Mucosa of rectum (tissue), 2 donors: ENCODE measurements around the gene NME9.

Experiments used
- H3K27ac ChIP-seq, 2 donors: one replicate each; pipeline ENCODE4 v1.7.0; 2013; ENCODE audit warnings: inconsistent platforms in 2 of 2, low read depth in 2 of 2, low read length in 2 of 2
- H3K27me3 ChIP-seq, 2 donors: one replicate each; pipeline ENCODE4 v1.7.0; 2013; ENCODE audit warnings: low read length in 2 of 2; ENCODE audit not compliant: control insufficient read depth in 2 of 2, insufficient read depth in 2 of 2
- H3K36me3 ChIP-seq, 2 donors: one replicate each; pipeline ENCODE4 v1.7.0; 2013; ENCODE audit warnings: low read length in 2 of 2; ENCODE audit not compliant: control insufficient read depth in 2 of 2, insufficient read depth in 2 of 2
- H3K4me1 ChIP-seq, 2 donors: one replicate each; pipeline ENCODE4 v1.7.0; 2013; ENCODE audit warnings: low read length in 2 of 2, mild to moderate bottlenecking in 1 of 2; ENCODE audit not compliant: control insufficient read depth in 2 of 2, insufficient read depth in 2 of 2
- H3K4me3 ChIP-seq, 2 donors: one replicate each; pipeline ENCODE4 v1.7.0; 2013; ENCODE audit warnings: low read length in 2 of 2
- H3K9ac ChIP-seq, 2 donors: one replicate each; pipeline ENCODE4 v1.7.0; 2013; ENCODE audit warnings: low read length in 2 of 2, low read depth in 1 of 2, mild to moderate bottlenecking in 1 of 2
- H3K9me3 ChIP-seq, 2 donors: one replicate each; pipeline ENCODE4 v1.7.0; 2013; ENCODE audit warnings: low read length in 2 of 2; ENCODE audit not compliant: control insufficient read depth in 2 of 2
- donor health status: healthy.
- donor health status: Normal muscosa, but diverticular disease.

NME9 gene

GRCh38 chr3:138351151-138351550 is 21.5 kb upstream of the NME9 start:
- Histone ChIP-seq H3K27ac (no peak overlapping the region), H3K4me1 (peaks cover 0 to 3% of the 10 kb centered on the region in 2 donors), H3K9me3 (no peaks in the 10 kb centered on the region), H3K36me3 (no peaks in the 10 kb centered on the region), H3K4me3 (no peak overlapping the region), H3K9ac (no peak overlapping the region), H3K27me3 (peaks cover 5 to 8% of the 10 kb centered on the region in 2 donors)

GRCh38 chr3:138349926-138350665 is 20.4 kb upstream of the NME9 start:
- peaks cover 9 to 13% of the 10 kb centered on the region in 2 donors for H3K27me3 ChIP-seq
- no peak overlapping the region for H3K9ac ChIP-seq
- H3K36me3 ChIP-seq = no peaks in the 10 kb centered on the region
- H3K4me1 ChIP-seq = peaks cover 0 to 3% of the 10 kb centered on the region in 2 donors
- H3K27ac ChIP-seq = no peak overlapping the region
- H3K9me3 ChIP-seq = no peaks in the 10 kb centered on the region
- H3K4me3 ChIP-seq = peak overlapping the region in 1 of 2 donors; percentile 22

- peak overlapping the region; percentile 38 to 63 for H3K27ac ChIP-seq
- H3K4me3 ChIP-seq = peak overlapping the region; percentile 75 to 77
- peaks cover 9 to 13% of the 10 kb centered on the region in 2 donors for H3K27me3 ChIP-seq
- peaks cover 0 to 3% of the 10 kb centered on the region in 2 donors for H3K4me1 ChIP-seq
- peak overlapping the region in 1 of 2 donors; percentile 51 for H3K9ac ChIP-seq
- no peaks in the 10 kb centered on the region for H3K9me3 ChIP-seq
- H3K36me3 ChIP-seq = no peaks in the 10 kb centered on the region
Measured at GRCh38 chr3:138348754-138349739, 19.4 kb upstream of the NME9 start.

- H3K4me1 ChIP-seq = peaks cover 0 to 3% of the 10 kb centered on the region in 2 donors
- peak within 1 kb of the TSS; percentile 47 to 63 for H3K27ac ChIP-seq
- H3K9me3 ChIP-seq = no peaks in the 10 kb centered on the region
- H3K4me3 ChIP-seq = peak within 1 kb of the TSS; percentile 75 to 77
- H3K9ac ChIP-seq = peak within 1 kb of the TSS; percentile 51 to 60
- no peaks in the 10 kb centered on the region for H3K36me3 ChIP-seq
- peaks cover 9 to 13% of the 10 kb centered on the region in 2 donors for H3K27me3 ChIP-seq
Measured at GRCh38 chr3:138347960-138348753, 18.5 kb upstream of the NME9 start, which contains the start of gene MRAS. Gene MRAS (plus strand): TSS chr3:138348579. CDS start chr3:138372884, 24,305 bp downstream.

- Histone ChIP-seq H3K9me3 (no peaks in the 10 kb centered on the region), H3K36me3 (no peaks in the 10 kb centered on the region), H3K27ac (no peak overlapping the region), H3K4me3 (no peak overlapping the region), H3K4me1 (peaks cover 0 to 3% of the 10 kb centered on the region in 2 donors), H3K27me3 (peaks cover 9 to 13% of the 10 kb centered on the region in 2 donors), H3K9ac (no peak overlapping the region)
Measured at GRCh38 chr3:138344754-138345153, 15.1 kb upstream of the NME9 start.

GRCh38 chr3:138340511-138340910 is 10.9 kb upstream of the NME9 start:
- H3K9ac ChIP-seq = no peak overlapping the region
- peaks cover 2% of the 10 kb centered on the region in 2 donors for H3K27me3 ChIP-seq
- no peak overlapping the region for H3K27ac ChIP-seq

GRCh38 chr3:138338811-138339210 is 9.2 kb upstream of the NME9 start:
- Histone ChIP-seq H3K9me3 (no peaks in the 10 kb centered on the region), H3K4me1 (no peaks in the 10 kb centered on the region), H3K27me3 (peaks cover 0 to 3% of the 10 kb centered on the region in 2 donors), H3K27ac (no peak overlapping the region), H3K4me3 (no peak overlapping the region), H3K9ac (no peak overlapping the region), H3K36me3 (no peaks in the 10 kb centered on the region)

More at GRCh38 chr3:138340511-138340910, 10.9 kb upstream of the NME9 start:
- H3K36me3 ChIP-seq = no peaks in the 10 kb centered on the region
- no peaks in the 10 kb centered on the region for H3K4me1 ChIP-seq
- H3K9me3 ChIP-seq = no peaks in the 10 kb centered on the region
- no peak overlapping the region for H3K4me3 ChIP-seq

- H3K4me1 ChIP-seq = no peaks in the 10 kb centered on the region
- H3K36me3 ChIP-seq = no peaks in the 10 kb centered on the region
- H3K9me3 ChIP-seq = no peaks in the 10 kb centered on the region
- H3K27ac ChIP-seq = no peak overlapping the region
- H3K4me3 ChIP-seq = no peak overlapping the region
- H3K27me3 ChIP-seq = peaks cover 0 to 3% of the 10 kb centered on the region in 2 donors
- no peak overlapping the region for H3K9ac ChIP-seq
Measured at GRCh38 chr3:138338244-138338643, 8.6 kb upstream of the NME9 start.

- Histone ChIP-seq H3K9me3 (no peaks in the 10 kb centered on the region), H3K27me3 (peaks cover 0 to 3% of the 10 kb centered on the region in 2 donors), H3K36me3 (no peaks in the 10 kb centered on the region), H3K4me1 (no peaks in the 10 kb centered on the region), H3K9ac (no peak overlapping the region), H3K4me3 (no peak overlapping the region), H3K27ac (no peak overlapping the region)
Measured at GRCh38 chr3:138336454-138336999, 6.9 kb upstream of the NME9 start.
